GM23338 (cell line): Measurements from ENCODE around the gene MAN1B1. TPM values are rescaled to one million over a fixed set of nuclear protein-coding genes. Genes with fewer than 3 reads are reported as not detected.

Experiments used
- ATAC-seq: fragments of 200-7000 bp; cut with Tn5 transposase; 3 replicates; pipeline ENCODE4 v1.9.1; 2020
- DNase-seq: peaks from one replicate; pipeline ENCODE4 v3.0.0-alpha.2; 2015; ENCODE audit warnings: low spot score
- H2AFZ ChIP-seq: fragments of 200-600 bp; sonication (generic); 2 replicates; pipeline ENCODE4 v1.8.0; 2016; ENCODE audit warnings: antibody characterized with exemption, mild to moderate bottlenecking, moderate library complexity
- H3F3A ChIP-seq: fragments of 200-600 bp; sonication (generic); replicated peaks from 2 replicates; pipeline ENCODE4 v1.8.0; 2017; ENCODE audit warnings: antibody characterized with exemption, mixed run types, low read depth
- H3K27ac ChIP-seq: fragments of 200-600 bp; sonication (generic); 2 replicates; pipeline ENCODE4 v1.6.1; 2016; ENCODE audit warnings: low read depth
- H3K27me3 ChIP-seq: fragments of 200-600 bp; sonication (generic); 2 replicates; pipeline ENCODE4 v1.8.0; 2016; ENCODE audit warnings: mild to moderate bottlenecking, mixed run types, moderate library complexity; ENCODE audit not compliant: insufficient read depth
- H3K36me3 ChIP-seq: fragments of 200-600 bp; sonication (generic); 2 replicates; pipeline ENCODE4 v1.8.0; 2016; ENCODE audit warnings: mild to moderate bottlenecking; ENCODE audit not compliant: insufficient read depth
- H3K4me1 ChIP-seq: fragments of 200-600 bp; sonication (generic); 2 replicates; pipeline ENCODE4 v1.8.0; 2016; ENCODE audit warnings: mild to moderate bottlenecking, moderate library complexity; ENCODE audit not compliant: insufficient read depth
- H3K4me2 ChIP-seq: fragments of 200-600 bp; sonication (generic); 2 replicates; pipeline ENCODE4 v1.7.1; 2017; ENCODE audit warnings: mixed run types
- H3K4me3 ChIP-seq: fragments of 200-600 bp; sonication (generic); 2 replicates; pipeline ENCODE4 v1.6.1; 2016; ENCODE audit warnings: mixed run types
- H3K79me2 ChIP-seq: fragments of 200-600 bp; sonication (generic); replicated peaks from 2 replicates; pipeline ENCODE4 v1.8.0; 2017; ENCODE audit warnings: mild to moderate bottlenecking; ENCODE audit not compliant: insufficient read depth
- H3K9me2 ChIP-seq: fragments of 200-600 bp; sonication (generic); 2 replicates; pipeline ENCODE4 v1.8.0; 2017; ENCODE audit not compliant: insufficient read depth
- H4K20me1 ChIP-seq: fragments of 200-600 bp; sonication (generic); replicated peaks from 2 replicates; pipeline ENCODE4 v1.8.0; 2017; ENCODE audit warnings: mild to moderate bottlenecking; ENCODE audit not compliant: insufficient read depth
- H3K27ac Mint-ChIP-seq: 2 replicates; pipeline ENCODE4 v1.8.0; 2020; ENCODE audit warnings: inconsistent platforms, mild to moderate bottlenecking, moderate library complexity, mixed read lengths
- H3K27me3 Mint-ChIP-seq: 3 replicates; pipeline ENCODE4 v1.8.0; 2022; ENCODE audit warnings: low read depth, mild to moderate bottlenecking, moderate library complexity, mixed read lengths, inconsistent platforms; ENCODE audit not compliant: insufficient read depth, poor library complexity
- H3K36me3 Mint-ChIP-seq: 3 replicates; pipeline ENCODE4 v1.8.0; 2021; ENCODE audit warnings: low read depth, mild to moderate bottlenecking, inconsistent platforms, moderate library complexity, mixed read lengths
- H3K4me1 Mint-ChIP-seq: 3 replicates; pipeline ENCODE4 v1.8.0; 2020; ENCODE audit warnings: mild to moderate bottlenecking, inconsistent platforms, mixed read lengths
- H3K4me3 Mint-ChIP-seq: 3 replicates; pipeline ENCODE4 v1.8.0; 2021; ENCODE audit warnings: moderate library complexity, mild to moderate bottlenecking, inconsistent platforms, mixed read lengths
- H3K9me3 Mint-ChIP-seq: 3 replicates; pipeline ENCODE4 v1.8.0; 2020; ENCODE audit warnings: moderate library complexity, mild to moderate bottlenecking, inconsistent platforms, mixed read lengths
- CREB1 ChIP-seq: fragments of 250-450 bp; sonication (Bioruptor Pico); IDR thresholded peaks from 2 replicates; pipeline ENCODE4 v1.5.0; 2020; ENCODE audit warnings: low read depth, mild to moderate bottlenecking, moderate library complexity
- EZH2 ChIP-seq: fragments of 200-600 bp; sonication (generic); IDR thresholded peaks from one replicate; pipeline ENCODE4 v1.8.0; 2017; ENCODE audit warnings: antibody characterized with exemption, mild to moderate bottlenecking, low read depth; ENCODE audit not compliant: unreplicated experiment
- EZH2phosphoT487 ChIP-seq: fragments of 200-600 bp; sonication (generic); IDR thresholded peaks from one replicate; pipeline ENCODE4 v1.8.1; 2018; ENCODE audit warnings: antibody characterized with exemption; ENCODE audit not compliant: unreplicated experiment
- JUNB ChIP-seq: IDR thresholded peaks from one replicate; pipeline ENCODE4 v1.6.1; 2016; ENCODE audit warnings: antibody characterized with exemption; ENCODE audit not compliant: unreplicated experiment
- NANOG ChIP-seq: IDR thresholded peaks from 2 replicates; pipeline ENCODE4 v1.6.1; 2016; ENCODE audit warnings: antibody characterized with exemption, borderline replicate concordance
- POLR2AphosphoS5 ChIP-seq: IDR thresholded peaks from 2 replicates; pipeline ENCODE4 v1.6.1; 2016; ENCODE audit warnings: antibody characterized with exemption, low read depth
- STAT1 ChIP-seq: IDR thresholded peaks from one replicate; pipeline ENCODE4 v1.6.1; 2016; ENCODE audit warnings: antibody characterized with exemption; ENCODE audit not compliant: unreplicated experiment
- ZNF114 ChIP-seq: fragments of 250-450 bp; sonication (Bioruptor Pico); IDR thresholded peaks from 2 replicates; pipeline ENCODE4 v1.5.0; 2020; ENCODE audit warnings: mild to moderate bottlenecking, moderate library complexity
- ZNF331 ChIP-seq: fragments of 250-450 bp; sonication (Bioruptor Pico); IDR thresholded peaks from 2 replicates; pipeline ENCODE4 v1.5.0; 2020; ENCODE audit warnings: low read depth, mild to moderate bottlenecking, moderate library complexity
- polyA plus RNA-seq: library from polyadenylated mRNA; unstranded; fragments of >200 nt; fragmentation: Nextera tagmentation; extraction: Ambion mirVana; gene quantifications from 2 replicates; pipeline ENCODE4 v1.2.1, GENCODE V29; 2016
- total RNA-seq: library from RNA; depleted of rRNA; stranded (reverse); fragments of >200 nt; shearing (Covaris generic); gene quantifications from 2 replicates; pipeline ENCODE4 v1.2.3, GENCODE V29; 2014
- TF ChIP-seq, protein P1 (sequence below): fragments of 250-450 bp; sonication (Bioruptor Pico); IDR thresholded peaks from 2 replicates; pipeline ENCODE4 v1.5.0; 2020; ENCODE audit warnings: mild to moderate bottlenecking, moderate library complexity
- TF ChIP-seq, protein P2 (sequence below): IDR thresholded peaks from one replicate; pipeline ENCODE4 v1.6.1; 2018; ENCODE audit warnings: antibody characterized with exemption; ENCODE audit not compliant: unreplicated experiment
- TF ChIP-seq, protein P3 (sequence below), 2 experiments: fragments of 200-600 bp in 1 of 2; sonication (generic) in 1 of 2; conservative IDR thresholded peaks; 2 replicates each; pipeline versions ENCODE4 v1.5.1 to v1.6.1; 2016 to 2017; ENCODE audit warnings: antibody characterized with exemption in 2 of 2, low read depth in 2 of 2, mild to moderate bottlenecking in 2 of 2, moderate library complexity in 1 of 2
- TF ChIP-seq, protein P4 (sequence below): IDR thresholded peaks from 2 replicates; pipeline ENCODE4 v1.6.1; 2016; ENCODE audit warnings: antibody characterized with exemption

MAN1B1 gene
- total and polyA plus RNA-seq, 2 experiments from 2014 or later, result 15.7 to 39.9 TPM

DNA sequence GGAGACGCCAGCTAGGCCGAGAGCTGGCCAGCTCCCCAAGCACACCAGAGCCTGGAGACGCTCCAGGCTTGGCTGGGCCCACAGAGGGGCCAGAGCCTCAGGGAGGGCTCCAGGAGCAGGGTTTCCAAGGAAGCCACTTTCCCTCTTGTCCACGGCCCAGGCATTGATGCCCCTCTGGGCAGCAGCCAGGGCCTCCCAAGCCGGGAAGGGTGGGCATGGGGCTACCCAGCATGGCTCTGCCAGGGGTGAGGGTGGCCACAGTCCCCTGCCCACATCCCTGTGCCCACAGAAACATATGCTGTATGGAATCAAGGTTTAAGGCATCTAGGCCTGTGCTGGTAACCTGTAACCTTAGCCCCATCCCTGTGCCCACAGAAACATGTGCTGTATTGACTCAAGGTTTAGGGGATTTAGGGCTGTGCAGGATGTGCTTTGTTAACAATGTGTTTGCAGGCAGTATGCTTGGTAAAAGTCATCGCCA is 29.3 kb downstream of the MAN1B1 start:
- H3K36me3 Mint-ChIP-seq, result peaks cover 5% of the 10 kb centered on the region; the same call in 1 of the 3 replicates
- no peaks in the 10 kb centered on the region for H3K79me2 ChIP-seq
- H3K36me3 ChIP-seq, result no peaks in the 10 kb centered on the region
- no peaks in the 10 kb centered on the region; the same call in 1 of the 2 replicates for H3K4me1 ChIP-seq
- ATAC-seq (no peak), DNase-seq (no peak)
- H3K9me2 ChIP-seq, result no peaks in the 10 kb centered on the region
- H2AFZ ChIP-seq, result no peak overlapping the region
- no peak overlapping the region for H3K4me3 ChIP-seq
- no peaks in the 10 kb centered on the region for H3F3A ChIP-seq
- H3K4me2 ChIP-seq, result no peak overlapping the region
- H3K27ac ChIP-seq, result no peak overlapping the region
- TF ChIP-seq, protein P1, sequence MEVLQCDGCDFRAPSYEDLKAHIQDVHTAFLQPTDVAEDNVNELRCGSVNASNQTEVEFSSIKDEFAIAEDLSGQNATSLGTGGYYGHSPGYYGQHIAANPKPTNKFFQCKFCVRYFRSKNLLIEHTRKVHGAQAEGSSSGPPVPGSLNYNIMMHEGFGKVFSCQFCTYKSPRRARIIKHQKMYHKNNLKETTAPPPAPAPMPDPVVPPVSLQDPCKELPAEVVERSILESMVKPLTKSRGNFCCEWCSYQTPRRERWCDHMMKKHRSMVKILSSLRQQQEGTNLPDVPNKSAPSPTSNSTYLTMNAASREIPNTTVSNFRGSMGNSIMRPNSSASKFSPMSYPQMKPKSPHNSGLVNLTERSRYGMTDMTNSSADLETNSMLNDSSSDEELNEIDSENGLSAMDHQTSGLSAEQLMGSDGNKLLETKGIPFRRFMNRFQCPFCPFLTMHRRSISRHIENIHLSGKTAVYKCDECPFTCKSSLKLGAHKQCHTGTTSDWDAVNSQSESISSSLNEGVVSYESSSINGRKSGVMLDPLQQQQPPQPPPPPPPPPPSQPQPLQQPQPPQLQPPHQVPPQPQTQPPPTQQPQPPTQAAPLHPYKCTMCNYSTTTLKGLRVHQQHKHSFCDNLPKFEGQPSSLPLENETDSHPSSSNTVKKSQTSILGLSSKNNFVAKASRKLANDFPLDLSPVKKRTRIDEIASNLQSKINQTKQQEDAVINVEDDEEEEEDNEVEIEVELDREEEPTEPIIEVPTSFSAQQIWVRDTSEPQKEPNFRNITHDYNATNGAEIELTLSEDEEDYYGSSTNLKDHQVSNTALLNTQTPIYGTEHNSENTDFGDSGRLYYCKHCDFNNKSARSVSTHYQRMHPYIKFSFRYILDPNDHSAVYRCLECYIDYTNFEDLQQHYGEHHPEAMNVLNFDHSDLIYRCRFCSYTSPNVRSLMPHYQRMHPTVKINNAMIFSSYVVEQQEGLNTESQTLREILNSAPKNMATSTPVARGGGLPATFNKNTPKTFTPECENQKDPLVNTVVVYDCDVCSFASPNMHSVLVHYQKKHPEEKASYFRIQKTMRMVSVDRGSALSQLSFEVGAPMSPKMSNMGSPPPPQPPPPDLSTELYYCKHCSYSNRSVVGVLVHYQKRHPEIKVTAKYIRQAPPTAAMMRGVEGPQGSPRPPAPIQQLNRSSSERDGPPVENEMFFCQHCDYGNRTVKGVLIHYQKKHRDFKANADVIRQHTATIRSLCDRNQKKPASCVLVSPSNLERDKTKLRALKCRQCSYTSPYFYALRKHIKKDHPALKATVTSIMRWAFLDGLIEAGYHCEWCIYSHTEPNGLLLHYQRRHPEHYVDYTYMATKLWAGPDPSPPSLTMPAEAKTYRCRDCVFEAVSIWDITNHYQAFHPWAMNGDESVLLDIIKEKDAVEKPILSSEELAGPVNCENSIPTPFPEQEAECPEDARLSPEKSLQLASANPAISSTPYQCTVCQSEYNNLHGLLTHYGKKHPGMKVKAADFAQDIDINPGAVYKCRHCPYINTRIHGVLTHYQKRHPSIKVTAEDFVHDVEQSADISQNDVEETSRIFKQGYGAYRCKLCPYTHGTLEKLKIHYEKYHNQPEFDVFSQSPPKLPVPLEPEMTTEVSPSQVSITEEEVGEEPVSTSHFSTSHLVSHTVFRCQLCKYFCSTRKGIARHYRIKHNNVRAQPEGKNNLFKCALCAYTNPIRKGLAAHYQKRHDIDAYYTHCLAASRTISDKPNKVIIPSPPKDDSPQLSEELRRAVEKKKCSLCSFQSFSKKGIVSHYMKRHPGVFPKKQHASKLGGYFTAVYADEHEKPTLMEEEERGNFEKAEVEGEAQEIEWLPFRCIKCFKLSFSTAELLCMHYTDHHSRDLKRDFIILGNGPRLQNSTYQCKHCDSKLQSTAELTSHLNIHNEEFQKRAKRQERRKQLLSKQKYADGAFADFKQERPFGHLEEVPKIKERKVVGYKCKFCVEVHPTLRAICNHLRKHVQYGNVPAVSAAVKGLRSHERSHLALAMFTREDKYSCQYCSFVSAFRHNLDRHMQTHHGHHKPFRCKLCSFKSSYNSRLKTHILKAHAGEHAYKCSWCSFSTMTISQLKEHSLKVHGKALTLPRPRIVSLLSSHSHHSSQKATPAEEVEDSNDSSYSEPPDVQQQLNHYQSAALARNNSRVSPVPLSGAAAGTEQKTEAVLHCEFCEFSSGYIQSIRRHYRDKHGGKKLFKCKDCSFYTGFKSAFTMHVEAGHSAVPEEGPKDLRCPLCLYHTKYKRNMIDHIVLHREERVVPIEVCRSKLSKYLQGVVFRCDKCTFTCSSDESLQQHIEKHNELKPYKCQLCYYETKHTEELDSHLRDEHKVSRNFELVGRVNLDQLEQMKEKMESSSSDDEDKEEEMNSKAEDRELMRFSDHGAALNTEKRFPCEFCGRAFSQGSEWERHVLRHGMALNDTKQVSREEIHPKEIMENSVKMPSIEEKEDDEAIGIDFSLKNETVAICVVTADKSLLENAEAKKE (CRISPR knock-in tag), result no peak
- TF ChIP-seq STAT1 (no peak), EZH2phosphoT487 (no peak), POLR2AphosphoS5 (no peak), EZH2 (no peak), NANOG (no peak), ZNF331 (no peak), CREB1 (CRISPR knock-in tag) (no peak), JUNB (no peak), ZNF114 (CRISPR knock-in tag) (no peak)
- TF ChIP-seq, protein P2, sequence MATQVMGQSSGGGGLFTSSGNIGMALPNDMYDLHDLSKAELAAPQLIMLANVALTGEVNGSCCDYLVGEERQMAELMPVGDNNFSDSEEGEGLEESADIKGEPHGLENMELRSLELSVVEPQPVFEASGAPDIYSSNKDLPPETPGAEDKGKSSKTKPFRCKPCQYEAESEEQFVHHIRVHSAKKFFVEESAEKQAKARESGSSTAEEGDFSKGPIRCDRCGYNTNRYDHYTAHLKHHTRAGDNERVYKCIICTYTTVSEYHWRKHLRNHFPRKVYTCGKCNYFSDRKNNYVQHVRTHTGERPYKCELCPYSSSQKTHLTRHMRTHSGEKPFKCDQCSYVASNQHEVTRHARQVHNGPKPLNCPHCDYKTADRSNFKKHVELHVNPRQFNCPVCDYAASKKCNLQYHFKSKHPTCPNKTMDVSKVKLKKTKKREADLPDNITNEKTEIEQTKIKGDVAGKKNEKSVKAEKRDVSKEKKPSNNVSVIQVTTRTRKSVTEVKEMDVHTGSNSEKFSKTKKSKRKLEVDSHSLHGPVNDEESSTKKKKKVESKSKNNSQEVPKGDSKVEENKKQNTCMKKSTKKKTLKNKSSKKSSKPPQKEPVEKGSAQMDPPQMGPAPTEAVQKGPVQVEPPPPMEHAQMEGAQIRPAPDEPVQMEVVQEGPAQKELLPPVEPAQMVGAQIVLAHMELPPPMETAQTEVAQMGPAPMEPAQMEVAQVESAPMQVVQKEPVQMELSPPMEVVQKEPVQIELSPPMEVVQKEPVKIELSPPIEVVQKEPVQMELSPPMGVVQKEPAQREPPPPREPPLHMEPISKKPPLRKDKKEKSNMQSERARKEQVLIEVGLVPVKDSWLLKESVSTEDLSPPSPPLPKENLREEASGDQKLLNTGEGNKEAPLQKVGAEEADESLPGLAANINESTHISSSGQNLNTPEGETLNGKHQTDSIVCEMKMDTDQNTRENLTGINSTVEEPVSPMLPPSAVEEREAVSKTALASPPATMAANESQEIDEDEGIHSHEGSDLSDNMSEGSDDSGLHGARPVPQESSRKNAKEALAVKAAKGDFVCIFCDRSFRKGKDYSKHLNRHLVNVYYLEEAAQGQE, result no peak
- TF ChIP-seq, protein P3, sequence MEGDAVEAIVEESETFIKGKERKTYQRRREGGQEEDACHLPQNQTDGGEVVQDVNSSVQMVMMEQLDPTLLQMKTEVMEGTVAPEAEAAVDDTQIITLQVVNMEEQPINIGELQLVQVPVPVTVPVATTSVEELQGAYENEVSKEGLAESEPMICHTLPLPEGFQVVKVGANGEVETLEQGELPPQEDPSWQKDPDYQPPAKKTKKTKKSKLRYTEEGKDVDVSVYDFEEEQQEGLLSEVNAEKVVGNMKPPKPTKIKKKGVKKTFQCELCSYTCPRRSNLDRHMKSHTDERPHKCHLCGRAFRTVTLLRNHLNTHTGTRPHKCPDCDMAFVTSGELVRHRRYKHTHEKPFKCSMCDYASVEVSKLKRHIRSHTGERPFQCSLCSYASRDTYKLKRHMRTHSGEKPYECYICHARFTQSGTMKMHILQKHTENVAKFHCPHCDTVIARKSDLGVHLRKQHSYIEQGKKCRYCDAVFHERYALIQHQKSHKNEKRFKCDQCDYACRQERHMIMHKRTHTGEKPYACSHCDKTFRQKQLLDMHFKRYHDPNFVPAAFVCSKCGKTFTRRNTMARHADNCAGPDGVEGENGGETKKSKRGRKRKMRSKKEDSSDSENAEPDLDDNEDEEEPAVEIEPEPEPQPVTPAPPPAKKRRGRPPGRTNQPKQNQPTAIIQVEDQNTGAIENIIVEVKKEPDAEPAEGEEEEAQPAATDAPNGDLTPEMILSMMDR (conservative IDR thresholded peaks at IDR 0.05; ENCODE audit: low read depth in 2 of 2), result no peak
- TF ChIP-seq, protein P4, sequence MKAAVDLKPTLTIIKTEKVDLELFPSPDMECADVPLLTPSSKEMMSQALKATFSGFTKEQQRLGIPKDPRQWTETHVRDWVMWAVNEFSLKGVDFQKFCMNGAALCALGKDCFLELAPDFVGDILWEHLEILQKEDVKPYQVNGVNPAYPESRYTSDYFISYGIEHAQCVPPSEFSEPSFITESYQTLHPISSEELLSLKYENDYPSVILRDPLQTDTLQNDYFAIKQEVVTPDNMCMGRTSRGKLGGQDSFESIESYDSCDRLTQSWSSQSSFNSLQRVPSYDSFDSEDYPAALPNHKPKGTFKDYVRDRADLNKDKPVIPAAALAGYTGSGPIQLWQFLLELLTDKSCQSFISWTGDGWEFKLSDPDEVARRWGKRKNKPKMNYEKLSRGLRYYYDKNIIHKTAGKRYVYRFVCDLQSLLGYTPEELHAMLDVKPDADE, result no peak
- H3K4me3 Mint-ChIP-seq, result no peak overlapping the region
- peaks cover 29% of the 10 kb centered on the region for H3K27me3 Mint-ChIP-seq
- H3K4me1 Mint-ChIP-seq, result no peaks in the 10 kb centered on the region; the same call in 2 of the 3 replicates
- no peak overlapping the region for H3K27ac Mint-ChIP-seq
- H3K27me3 ChIP-seq, result peaks cover 44% of the 10 kb centered on the region
- H4K20me1 ChIP-seq, result no peaks in the 10 kb centered on the region; the same call in 1 of the 2 replicates
- H3K9me3 Mint-ChIP-seq, result peaks cover 12% of the 10 kb centered on the region
